ENCODE data around the gene IGFBPL1. TPM values are rescaled to one million over a fixed set of nuclear protein-coding genes. Genes with fewer than 3 reads are reported as not detected.

The IGFBPL1 gene
- total RNA-seq, 1 donor from 2014 or later: not detected

- Mint-ChIP-seq H3K36me3 (ENCODE audit: low read depth) (no peaks in the 10 kb centered on the region), H3K4me1 (peaks cover 6% of the 10 kb centered on the region), H3K9me3 (no peaks in the 10 kb centered on the region), H3K27ac (no peak overlapping the region), H3K27me3 (peaks cover 3% of the 10 kb centered on the region), H3K4me3 (no peak overlapping the region)
- ChIA-PET POLR2A (interaction anchor here (0.6 kb wide), 1 partner anchor 608 kb away, joined by 4 read pairs; no protein-coding TSS in a partner anchor), CTCF (no interaction called here)
- DNase-seq (no peak), ATAC-seq (ENCODE audit: low read depth) (no peak)
- intact Hi-C loops (cut with micrococcal nuclease): no loop called here
- no peak for TF ChIP-seq CTCF (IDR thresholded peaks at IDR 0.05)
These were observed 65.6 kb downstream of the IGFBPL1 start for GRCh38 chr9:38358390-38359296.

- Mint-ChIP-seq H3K27me3 (no peaks in the 10 kb centered on the region), H3K36me3 (ENCODE audit: low read depth) (no peaks in the 10 kb centered on the region), H3K9me3 (no peaks in the 10 kb centered on the region), H3K4me1 (no peaks in the 10 kb centered on the region), H3K27ac (no peak overlapping the region), H3K4me3 (no peak overlapping the region)
- DNase-seq: no peak
- CTCF ChIA-PET: no interaction called here
- no peak for TF ChIP-seq CTCF (IDR thresholded peaks at IDR 0.05)
- intact Hi-C loops (cut with micrococcal nuclease): no loop called here
- ATAC-seq (ENCODE audit: low read depth): no peak
- POLR2A ChIA-PET: interaction anchor here (0.6 kb wide), 1 partner anchor 606 kb away, joined by 4 read pairs; no protein-coding TSS in a partner anchor
These were observed 66.7 kb downstream of the IGFBPL1 start for GRCh38 chr9:38357350-38358114.

GRCh38 chr9:38356851-38357250 is 67.4 kb downstream of the IGFBPL1 start:
- no peak for DNase-seq
- no peak for TF ChIP-seq CTCF (IDR thresholded peaks at IDR 0.05)
- H3K4me1 Mint-ChIP-seq: no peaks in the 10 kb centered on the region
- no peak overlapping the region for H3K27ac Mint-ChIP-seq
- H3K4me3 Mint-ChIP-seq: no peak overlapping the region
- no peak for ATAC-seq (ENCODE audit: low read depth)
- intact Hi-C loops (cut with micrococcal nuclease): no loop called here
- ChIA-PET CTCF (no interaction called here), POLR2A (no interaction called here)
- no peaks in the 10 kb centered on the region for H3K36me3 Mint-ChIP-seq (ENCODE audit: low read depth)
- no peaks in the 10 kb centered on the region for H3K27me3 Mint-ChIP-seq
- no peaks in the 10 kb centered on the region for H3K9me3 Mint-ChIP-seq

Other genes with a start within 250 kb of the IGFBPL1 start
- 9.0 and 9.8 TPM in 2 replicates for gene ALDH1B1, start 31.8 kb downstream of the IGFBPL1 start, total RNA-seq
- gene ANKRD18A, start 196.1 kb upstream of the IGFBPL1 start, total RNA-seq: not detected in 2 replicates

Data from activated B cell treated with CpG ODN at 0.5 μM for 24 hours (primary cell).